Renal cortical epithelial cell (primary cell): ENCODE measurements around the gene ZNF837. TPM values are rescaled to one million over a fixed set of nuclear protein-coding genes. Genes with fewer than 3 reads are reported as not detected.
"Not testable (repeated sequence)": the region's sequence is repeated elsewhere in the genome, so short reads cannot be mapped to it uniquely, and the experiment has no call there.

Experiments used
- DNase-seq: peaks from one replicate; pipeline ENCODE4 v3.0.0-alpha.2; 2011; ENCODE audit warnings: low read depth
- total RNA-seq: library from RNA; depleted of rRNA; stranded (reverse); fragments of >200 nt; gene quantifications from 2 replicates; pipeline ENCODE4 v1.2.3, GENCODE V29; 2014

The ZNF837 gene
- total RNA-seq, 1 donor from 2014 or later, result 5.9 TPM

DNA sequence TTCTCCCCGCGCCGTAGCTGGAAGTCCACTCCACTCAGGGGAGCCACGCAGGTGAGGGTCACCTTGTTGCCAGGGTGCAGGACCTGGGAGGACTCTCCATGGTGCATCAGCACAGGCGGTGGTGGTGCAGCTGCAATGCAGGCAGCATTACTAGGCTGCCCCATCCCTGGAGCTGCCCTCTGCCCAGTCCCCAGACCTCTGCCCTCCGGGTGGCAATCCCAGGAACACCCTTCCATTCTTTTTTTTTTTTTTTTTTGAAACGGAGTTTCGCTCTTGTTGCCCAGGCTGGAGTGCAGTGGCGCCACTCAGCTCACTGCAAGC, 29.3 kb downstream of the ZNF837 start:
- no peak for DNase-seq

DNA sequence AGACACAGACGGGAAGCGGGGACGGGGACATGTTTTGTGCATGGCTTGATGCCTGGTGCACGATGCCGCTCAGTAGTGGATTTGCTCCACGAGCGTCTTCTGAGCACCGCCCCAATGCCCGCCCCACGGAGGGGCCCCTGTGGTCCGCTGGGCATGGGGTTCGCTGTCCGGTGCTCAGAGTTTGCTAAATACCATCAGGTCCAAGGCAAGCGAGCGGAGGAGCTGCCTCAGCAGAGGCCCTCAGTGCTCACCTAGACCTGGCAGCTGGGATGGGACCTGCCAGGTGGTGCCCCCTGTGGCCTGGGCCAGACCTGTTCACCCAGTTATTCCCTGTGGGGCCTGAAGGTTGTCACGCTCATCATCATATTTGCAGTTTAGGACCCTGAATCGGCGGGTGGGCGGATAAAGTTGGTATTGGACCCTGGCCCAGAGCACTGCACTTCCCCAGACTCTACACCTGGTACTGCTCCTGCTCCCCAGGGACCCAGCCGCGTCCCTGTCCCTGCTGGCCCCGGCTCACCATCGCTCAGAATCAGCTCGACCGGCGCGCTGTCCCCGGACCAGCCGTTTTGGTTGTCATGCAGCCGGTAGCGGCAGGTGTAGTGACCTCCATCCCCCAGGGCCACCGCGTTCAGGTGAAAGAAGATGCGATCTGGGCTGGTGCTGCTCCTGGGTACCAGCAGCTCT, 29.8 kb downstream of the ZNF837 start:
- no peak for DNase-seq

DNA sequence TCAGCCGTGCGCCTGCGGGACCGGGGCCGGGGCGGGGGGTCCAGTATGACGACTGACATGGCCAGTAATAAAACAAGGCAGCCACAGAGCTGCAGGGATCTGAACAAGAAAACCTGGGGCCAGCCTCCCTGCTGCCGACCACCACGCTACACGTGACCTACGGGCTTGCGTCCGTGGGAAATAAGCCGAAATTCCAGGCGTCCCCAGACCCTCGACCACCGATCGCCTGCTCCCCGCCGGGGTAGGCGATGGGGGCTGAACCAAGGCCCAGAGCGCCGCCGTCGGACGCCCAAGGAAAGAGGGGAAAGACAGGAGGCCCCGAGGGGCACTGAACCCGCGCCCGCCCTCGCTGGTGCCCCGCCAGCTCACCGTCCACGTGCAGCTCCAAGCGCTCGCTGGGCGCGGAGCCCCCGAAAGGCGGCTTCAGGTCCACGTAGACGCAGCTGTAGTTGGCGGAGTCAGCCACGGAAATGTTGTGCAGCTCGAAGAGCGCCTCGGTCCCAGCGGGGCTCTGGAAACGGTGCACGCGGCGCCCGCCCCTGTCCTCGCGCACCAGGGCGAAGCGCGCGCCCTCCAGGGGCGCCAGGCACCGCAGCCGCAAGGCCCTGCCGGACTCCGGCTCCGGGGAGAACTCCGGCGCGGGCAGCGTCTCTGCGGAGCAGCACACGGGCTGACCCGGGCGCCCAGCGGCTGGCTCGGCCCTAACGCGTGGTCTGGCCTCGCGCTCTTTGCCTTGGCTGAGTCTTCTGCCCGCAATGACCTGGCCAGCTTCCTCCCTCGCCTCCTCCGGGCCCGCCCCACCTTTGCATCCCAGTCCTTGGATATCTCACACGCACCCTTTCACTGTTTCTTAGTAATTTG, 30.6 kb downstream of the ZNF837 start:
- DNase-seq, result no peak

DNA sequence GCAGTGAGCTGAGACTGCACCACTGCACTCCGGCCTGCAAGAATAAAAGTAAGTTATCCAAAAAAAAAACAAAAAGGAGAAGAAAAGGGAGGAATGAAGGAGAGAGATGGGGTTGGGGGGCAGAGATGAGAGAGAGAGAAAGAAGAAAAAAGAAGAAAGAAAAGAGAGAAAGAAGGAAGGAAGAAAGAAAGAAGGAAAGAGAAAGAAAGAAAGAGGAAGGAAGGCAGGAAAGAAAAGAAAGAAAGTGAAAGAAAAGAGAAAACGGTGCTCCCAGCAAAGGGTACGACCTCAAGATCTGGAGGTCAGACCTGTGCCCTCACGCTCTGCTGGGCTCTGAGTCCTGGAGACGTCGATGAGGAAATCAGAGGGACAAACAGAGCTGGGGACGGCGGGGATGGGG, 31.2 kb downstream of the ZNF837 start:
- DNase-seq, result no peak

DNA sequence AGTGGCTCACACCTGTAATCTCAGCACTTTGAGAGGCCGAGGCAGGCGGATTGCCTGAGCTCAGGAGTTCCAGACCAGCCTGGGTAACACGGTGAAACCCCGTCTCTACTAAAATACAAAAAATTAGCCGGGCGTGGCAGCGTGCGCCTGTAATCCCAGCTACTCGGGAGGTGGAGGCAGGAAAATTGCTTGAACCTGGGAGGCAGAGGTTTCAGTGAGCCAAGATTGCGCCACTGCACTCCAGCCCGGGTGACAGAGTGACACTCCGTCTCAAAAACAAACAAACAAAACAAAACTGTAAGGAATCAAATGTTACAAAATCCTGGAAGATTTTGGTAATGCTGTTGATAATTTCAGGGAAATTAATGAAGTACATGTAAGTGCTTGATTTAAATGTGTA, 32.8 kb downstream of the ZNF837 start:
- not testable (repeated sequence) for DNase-seq

DNA sequence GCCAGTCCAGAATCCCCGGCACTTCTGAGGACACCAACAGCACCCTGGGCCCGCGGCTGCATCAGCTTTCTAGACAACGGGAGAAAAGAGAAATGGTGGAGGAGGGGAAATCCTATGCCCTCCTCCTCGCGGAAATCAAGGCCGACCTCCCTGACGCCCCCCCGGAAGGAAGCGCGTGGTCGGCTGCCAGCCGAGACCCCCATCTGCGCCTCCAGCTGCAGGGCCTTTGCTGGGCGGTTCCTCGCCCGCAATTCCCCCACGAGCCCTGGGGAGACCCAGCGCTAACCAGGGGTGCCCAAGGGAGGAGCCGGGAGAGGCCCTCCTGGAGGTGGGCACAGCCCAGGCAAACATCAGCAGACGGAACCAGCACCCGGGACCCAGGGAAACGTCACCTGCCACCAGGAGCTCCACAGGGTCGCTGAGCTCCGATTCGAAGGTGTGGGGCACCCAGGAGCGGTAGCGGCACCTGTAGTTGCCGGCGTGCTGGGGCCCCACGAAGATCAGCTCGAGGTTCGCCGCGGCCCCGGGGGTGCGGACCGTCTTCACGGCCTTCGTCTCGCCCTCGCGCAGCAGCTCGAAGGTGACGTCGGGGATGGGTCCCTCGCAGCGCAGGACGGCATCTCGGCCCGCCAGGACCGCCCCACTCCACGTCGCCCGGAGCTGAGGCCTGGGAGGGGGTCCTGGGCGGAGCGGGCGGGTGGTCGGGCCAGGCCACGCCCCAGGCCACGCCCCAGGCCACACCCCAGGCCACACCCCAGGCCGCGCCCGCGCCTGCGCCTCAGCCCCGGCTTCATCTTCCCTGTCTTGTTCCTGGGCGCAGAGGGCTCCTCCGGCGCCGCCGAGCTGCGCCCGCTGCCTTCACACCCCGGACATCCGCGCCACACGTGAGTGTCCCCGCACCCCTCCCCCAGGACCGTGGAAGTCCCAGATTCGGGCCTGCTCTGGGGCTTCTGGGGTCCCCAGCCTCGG, 33.6 kb downstream of the ZNF837 start:
- DNase-seq, result no peak

GRCh38 chr19:58345558-58345957, 35.3 kb downstream of the ZNF837 start:
- DNase-seq, result no peak

GRCh38 chr19:58338825-58339558, 41.8 kb downstream of the ZNF837 start:
- DNase-seq, result no peak

DNA sequence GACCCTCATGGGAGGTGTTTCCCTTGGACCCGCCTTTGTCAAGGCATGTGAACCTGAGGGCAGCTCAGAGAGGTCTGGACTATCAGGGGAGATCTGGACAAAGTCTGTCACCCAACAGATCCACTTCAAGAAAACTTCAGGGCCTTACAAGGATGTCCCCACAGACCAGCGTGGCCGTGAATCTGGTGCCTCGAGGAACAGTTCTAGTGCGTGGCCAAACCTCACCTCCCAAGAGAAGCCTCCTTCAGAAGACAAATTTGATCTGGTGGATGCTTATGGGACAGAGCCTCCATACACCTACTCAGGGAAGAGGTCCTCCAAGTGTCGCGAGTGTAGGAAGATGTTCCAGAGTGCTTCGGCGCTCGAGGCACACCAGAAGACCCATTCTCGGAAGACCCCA, 42.5 kb downstream of the ZNF837 start:
- no peak for DNase-seq

DNA sequence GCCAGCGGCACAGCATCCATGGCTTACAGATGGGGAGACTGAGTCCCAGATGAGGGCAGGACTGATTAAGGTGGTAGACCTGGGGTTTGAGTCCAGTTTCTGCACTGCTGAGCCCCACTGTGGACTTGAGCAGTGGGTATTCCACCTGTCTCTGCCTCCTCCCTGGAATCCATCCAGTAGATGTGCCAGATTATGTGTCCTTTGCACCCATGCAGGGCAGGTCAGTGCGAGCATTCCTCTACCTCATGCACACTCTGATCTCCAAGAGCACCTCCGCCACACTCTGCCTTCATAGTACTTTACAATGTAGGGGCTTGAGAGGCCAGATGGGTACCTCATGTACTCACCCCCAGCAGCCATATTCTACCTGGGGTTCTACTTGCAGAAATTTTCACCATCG, 44.0 kb downstream of the ZNF837 start:
- no peak for DNase-seq

GRCh38 chr19:58336216-58336615, 44.6 kb downstream of the ZNF837 start:
- DNase-seq, result no peak

GRCh38 chr19:58335630-58336029, 45.2 kb downstream of the ZNF837 start:
- no peak for DNase-seq

DNA sequence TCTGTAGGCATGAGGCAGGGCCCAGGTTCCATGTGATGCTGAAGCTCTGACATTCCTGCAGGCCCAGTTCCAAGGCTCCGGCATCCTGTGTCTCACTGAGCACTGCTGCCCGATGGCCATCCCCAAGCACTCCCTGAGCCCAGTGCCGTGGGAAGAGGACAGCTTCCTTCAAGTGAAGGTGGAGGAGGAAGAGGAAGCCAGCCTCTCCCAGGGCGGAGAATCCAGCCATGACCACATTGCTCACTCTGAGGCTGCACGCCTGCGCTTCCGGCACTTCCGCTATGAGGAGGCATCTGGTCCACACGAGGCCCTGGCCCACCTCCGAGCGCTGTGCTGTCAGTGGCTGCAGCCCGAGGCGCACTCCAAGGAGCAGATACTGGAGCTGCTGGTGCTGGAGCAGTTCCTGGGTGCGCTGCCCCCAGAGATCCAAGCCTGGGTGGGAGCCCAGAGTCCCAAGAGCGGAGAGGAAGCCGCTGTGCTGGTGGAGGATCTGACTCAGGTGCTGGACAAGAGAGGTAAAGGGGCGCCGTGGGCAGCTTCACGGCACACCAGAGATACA, 46.1 kb downstream of the ZNF837 start:
- no peak for DNase-seq

DNA sequence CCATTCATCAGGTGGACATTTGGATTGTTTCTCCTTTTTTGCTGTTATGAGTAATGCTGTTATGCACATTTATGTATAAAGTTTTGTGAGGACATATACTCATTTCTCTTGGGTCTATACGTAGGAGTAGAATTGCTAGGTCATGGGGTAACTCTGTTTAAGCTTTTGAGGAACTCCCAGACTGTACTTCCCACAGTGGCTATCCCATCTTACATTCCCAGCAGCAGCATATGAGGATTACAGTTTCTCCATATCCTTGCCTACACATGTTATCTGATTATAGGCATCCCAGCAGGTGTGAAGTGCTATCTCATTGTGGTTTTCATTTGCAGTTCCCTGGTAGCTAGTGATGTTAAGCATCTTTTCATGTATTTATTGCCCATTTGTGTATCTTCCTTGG, 48.1 kb downstream of the ZNF837 start:
- no peak for DNase-seq

GRCh38 chr19:58330458-58330857, 50.4 kb downstream of the ZNF837 start:
- DNase-seq, result peak; percentile 54

- DNase-seq, result no peak
Measured at GRCh38 chr19:58328999-58329398, 51.8 kb downstream of the ZNF837 start.

DNA sequence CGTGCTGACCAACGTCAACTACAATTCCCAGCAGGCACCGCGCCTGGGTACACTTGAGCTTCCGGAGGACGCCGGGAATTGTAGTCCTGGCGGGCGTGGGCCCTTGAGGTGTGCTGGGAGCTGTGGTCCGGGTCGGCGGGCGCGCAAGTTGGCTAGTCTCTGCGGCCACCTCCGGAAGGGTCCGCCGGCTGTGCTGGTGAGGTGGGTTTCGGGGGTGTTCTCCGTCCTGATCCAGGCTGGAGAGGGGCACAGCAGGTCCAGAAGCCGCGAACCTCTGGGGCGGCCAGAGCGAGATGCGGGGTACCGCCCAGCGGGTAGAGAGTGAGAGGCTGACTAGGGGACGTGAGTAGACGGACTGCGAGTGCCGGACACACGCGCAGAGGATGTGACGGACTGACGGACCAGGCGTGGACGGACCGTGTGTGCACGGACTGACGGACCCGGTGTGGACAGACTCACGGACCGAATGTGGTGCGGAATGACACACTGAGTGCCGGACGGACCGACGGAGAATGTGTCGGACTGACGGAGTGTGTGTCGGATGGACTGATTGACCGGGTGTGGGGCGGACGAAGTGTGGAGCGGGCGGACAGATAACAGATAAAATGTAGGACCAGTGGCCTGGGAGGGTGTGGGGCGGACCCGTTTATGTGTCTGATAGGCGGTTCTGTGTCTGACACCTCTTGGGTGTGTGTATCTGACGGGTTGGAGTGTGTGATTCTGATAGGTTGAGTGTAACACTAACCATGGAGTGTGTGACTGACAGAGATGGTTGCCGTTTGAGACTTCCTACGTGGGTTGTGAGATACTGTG, 53.7 kb downstream of the ZNF837 start, which contains the start of gene ZSCAN22:
Gene ZSCAN22, plus strand, starts transcription at position 81 of the 813 bp plus-strand sequence. CDS start 7,809 bp downstream, outside the sequence.
- peak; percentile 90 for DNase-seq

GRCh38 chr19:58326501-58326913, 54.3 kb downstream of the ZNF837 start:
- DNase-seq, result no peak

DNA sequence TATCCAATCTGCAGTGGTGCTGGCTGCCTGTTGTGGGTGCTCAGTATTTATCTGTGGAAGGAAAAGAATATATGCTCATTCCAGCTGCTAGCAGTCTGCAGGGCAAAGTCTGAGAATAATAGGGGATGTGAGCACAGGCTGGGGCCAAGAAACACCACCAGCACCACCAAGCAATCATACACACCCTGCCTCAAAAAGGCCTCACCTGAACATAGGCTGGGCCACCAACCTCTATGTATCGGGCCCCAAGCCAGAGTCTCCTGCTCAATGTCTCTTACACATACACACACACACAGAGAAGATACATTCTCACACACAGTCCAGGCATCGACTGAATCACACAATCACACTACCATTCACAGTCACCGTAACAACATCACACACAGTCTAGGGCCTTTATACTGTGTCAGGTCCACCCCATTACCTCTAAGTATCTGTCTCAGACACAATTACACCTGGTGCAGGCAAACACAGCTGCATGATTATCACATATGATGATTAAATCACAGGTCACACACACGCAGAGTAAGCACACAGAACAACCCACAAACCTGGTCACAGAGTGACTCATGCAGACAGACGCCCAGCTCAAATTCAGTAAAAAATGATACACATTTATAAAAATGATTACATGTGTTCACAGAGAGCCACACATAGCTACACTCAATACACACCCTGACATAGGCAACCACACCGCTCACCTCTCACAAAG, 55.4 kb downstream of the ZNF837 start:
- no peak for DNase-seq

- DNase-seq, result no peak
Measured at GRCh38 chr19:58319241-58319640, 61.6 kb downstream of the ZNF837 start.
